ENCODE measurements around the gene BMPR1B. TPM values are rescaled to one million over a fixed set of nuclear protein-coding genes. Genes with fewer than 3 reads are reported as not detected.

Gene BMPR1B
- total and polyA plus RNA-seq, 2 donors (not counting 1 experiment from before 2014, with no cell fraction given): not detected

DNA sequence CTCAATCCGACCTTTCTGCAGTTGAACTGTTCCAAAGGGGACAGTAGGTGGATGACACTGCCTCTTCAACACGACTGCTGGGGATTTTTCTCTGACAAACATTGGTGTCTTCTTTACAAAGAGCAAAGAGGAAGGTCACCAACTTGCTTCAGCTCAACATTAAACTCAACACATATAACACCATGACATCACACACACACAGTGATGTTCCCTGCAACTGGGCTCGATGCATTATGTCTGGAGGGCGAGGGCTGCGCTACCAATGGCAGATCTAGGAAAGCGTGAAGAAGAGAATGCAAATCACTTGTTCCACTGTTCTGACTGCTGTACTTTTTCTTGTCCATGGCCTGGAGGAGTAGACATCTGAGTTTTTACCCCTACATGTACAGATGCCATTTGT lies 405.1 kb downstream of the BMPR1B start:
- Histone ChIP-seq H3K9ac (ENCODE audit: low read length) (no peak overlapping the region), H3K27ac (ENCODE audit: low read length in 2 of 2) (no peak overlapping the region), H3K4me2 (replicated peaks; ENCODE audit: low read depth, low read length, poor library complexity, severe bottlenecking) (no peak overlapping the region), H2AFZ (ENCODE audit: insufficient read depth, low read depth, low read length, poor library complexity, severe bottlenecking) (no peak overlapping the region), H3K79me2 (ENCODE audit: control insufficient read depth, insufficient read depth, low read length) (no peaks in the 10 kb centered on the region), H3K4me1 (ENCODE audit: control insufficient read depth in 2 of 2, insufficient read depth in 2 of 2, low read length in 2 of 2) (no peaks in the 10 kb centered on the region), H3K27me3 (replicated peaks in 1 of 4; ENCODE audit: control extremely low read depth in 1 of 4, control insufficient read depth in 3 of 4, insufficient read depth in 4 of 4, low read length in 3 of 4) (no peaks in the 10 kb centered on the region), H3K4me3 (ENCODE audit: control extremely low read depth in 1 of 5, extremely low read depth in 1 of 5, insufficient read depth in 1 of 5, low read depth in 2 of 5, low read length in 4 of 5) (no peak overlapping the region), H3K9me3 (ENCODE audit: control extremely low read depth in 1 of 3, control insufficient read depth in 2 of 3, insufficient read depth in 1 of 3, low read length in 2 of 3) (no peaks in the 10 kb centered on the region), H3K36me3 (replicated peaks in 1 of 2; ENCODE audit: control extremely low read depth in 1 of 2, control insufficient read depth in 1 of 2, extremely low read depth in 1 of 2, insufficient read depth in 2 of 2, low read length in 1 of 2) (no peaks in the 10 kb centered on the region), H4K20me1 (ENCODE audit: control insufficient read depth, insufficient read depth, low read length, poor library complexity, severe bottlenecking) (no peaks in the 10 kb centered on the region)
- H3K9me3 Mint-ChIP-seq (ENCODE audit: insufficient read depth): no peaks in the 10 kb centered on the region
- H3K4me1 Mint-ChIP-seq: peaks cover 1% of the 10 kb centered on the region
- H3K4me3 Mint-ChIP-seq: no peak overlapping the region
- H3K27ac Mint-ChIP-seq: no peak overlapping the region
- peaks cover 3% of the 10 kb centered on the region for H3K27me3 Mint-ChIP-seq
- DNase-seq (no peak), ATAC-seq (ENCODE audit: low read depth) (no peak)
- 89% methylated on average over 6 of the region's 6 CpGs for WGBS (ENCODE audit: insufficient coverage)
- intact Hi-C loops (cut with micrococcal nuclease): no loop called here
- CTCF ChIA-PET: interaction anchor here (1.3 kb wide), 1 partner anchor 21 kb away, joined by 3 read pairs; no protein-coding TSS in a partner anchor
- POLR2A ChIA-PET: no interaction called here
- TF ChIP-seq, protein P1, sequence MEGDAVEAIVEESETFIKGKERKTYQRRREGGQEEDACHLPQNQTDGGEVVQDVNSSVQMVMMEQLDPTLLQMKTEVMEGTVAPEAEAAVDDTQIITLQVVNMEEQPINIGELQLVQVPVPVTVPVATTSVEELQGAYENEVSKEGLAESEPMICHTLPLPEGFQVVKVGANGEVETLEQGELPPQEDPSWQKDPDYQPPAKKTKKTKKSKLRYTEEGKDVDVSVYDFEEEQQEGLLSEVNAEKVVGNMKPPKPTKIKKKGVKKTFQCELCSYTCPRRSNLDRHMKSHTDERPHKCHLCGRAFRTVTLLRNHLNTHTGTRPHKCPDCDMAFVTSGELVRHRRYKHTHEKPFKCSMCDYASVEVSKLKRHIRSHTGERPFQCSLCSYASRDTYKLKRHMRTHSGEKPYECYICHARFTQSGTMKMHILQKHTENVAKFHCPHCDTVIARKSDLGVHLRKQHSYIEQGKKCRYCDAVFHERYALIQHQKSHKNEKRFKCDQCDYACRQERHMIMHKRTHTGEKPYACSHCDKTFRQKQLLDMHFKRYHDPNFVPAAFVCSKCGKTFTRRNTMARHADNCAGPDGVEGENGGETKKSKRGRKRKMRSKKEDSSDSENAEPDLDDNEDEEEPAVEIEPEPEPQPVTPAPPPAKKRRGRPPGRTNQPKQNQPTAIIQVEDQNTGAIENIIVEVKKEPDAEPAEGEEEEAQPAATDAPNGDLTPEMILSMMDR (IDR thresholded peaks at IDR 0.05): no peak
- no peak for TF ChIP-seq EZH2 (IDR thresholded peaks at IDR 0.05; ENCODE audit: borderline replicate concordance, insufficient read depth, low read depth, low read length, poor library complexity, severe bottlenecking)

DNA sequence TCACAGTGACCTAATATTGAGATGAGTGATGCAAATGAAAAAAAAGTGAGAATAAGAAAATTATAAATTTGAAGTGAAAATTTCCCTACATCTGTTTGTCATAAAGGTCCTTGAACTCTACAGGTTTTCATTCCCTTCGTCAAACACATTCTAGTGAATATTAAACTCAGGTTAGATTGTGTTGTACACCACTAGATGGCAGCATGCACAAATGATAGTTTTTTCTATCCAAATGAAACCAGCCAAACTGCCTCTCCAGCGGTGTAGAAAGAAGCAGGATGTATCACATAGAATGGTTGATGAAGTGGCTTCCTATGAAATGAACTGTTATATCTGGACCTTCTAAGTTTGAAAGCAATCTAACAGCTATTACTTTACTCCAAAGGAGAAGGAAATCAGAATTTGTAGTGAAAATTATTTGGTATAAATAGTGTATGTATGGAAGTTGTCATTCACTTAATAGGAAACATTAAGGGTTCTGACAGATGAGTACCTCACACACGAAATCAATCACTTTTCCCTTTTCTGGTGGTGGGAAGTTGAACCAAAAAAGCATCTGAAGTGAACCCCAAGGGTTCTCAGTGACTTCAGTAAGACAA lies 408.3 kb downstream of the BMPR1B start:
- no peaks in the 10 kb centered on the region for H3K27me3 Mint-ChIP-seq
- no peak overlapping the region for H3K27ac Mint-ChIP-seq
- POLR2A ChIA-PET: no interaction called here

More for the DNA sequence above, 408.3 kb downstream of the BMPR1B start:
- TF ChIP-seq, protein P1 (IDR thresholded peaks at IDR 0.05): peak; percentile 83
- no peak for TF ChIP-seq EZH2 (IDR thresholded peaks at IDR 0.05; ENCODE audit: borderline replicate concordance, insufficient read depth, low read depth, low read length, poor library complexity, severe bottlenecking)
- Histone ChIP-seq H4K20me1 (ENCODE audit: control insufficient read depth, insufficient read depth, low read length, poor library complexity, severe bottlenecking) (no peaks in the 10 kb centered on the region), H3K79me2 (ENCODE audit: control insufficient read depth, insufficient read depth, low read length) (no peaks in the 10 kb centered on the region), H3K4me1 (ENCODE audit: control insufficient read depth in 2 of 2, insufficient read depth in 2 of 2, low read length in 2 of 2) (no peaks in the 10 kb centered on the region), H3K36me3 (replicated peaks in 1 of 2; ENCODE audit: control extremely low read depth in 1 of 2, control insufficient read depth in 1 of 2, extremely low read depth in 1 of 2, insufficient read depth in 2 of 2, low read length in 1 of 2) (no peaks in the 10 kb centered on the region), H3K27ac (ENCODE audit: low read length in 2 of 2) (no peak overlapping the region), H3K4me2 (replicated peaks; ENCODE audit: low read depth, low read length, poor library complexity, severe bottlenecking) (no peak overlapping the region), H3K9me3 (ENCODE audit: control extremely low read depth in 1 of 3, control insufficient read depth in 2 of 3, insufficient read depth in 1 of 3, low read length in 2 of 3) (no peaks in the 10 kb centered on the region), H3K4me3 (ENCODE audit: control extremely low read depth in 1 of 5, extremely low read depth in 1 of 5, insufficient read depth in 1 of 5, low read depth in 2 of 5, low read length in 4 of 5) (no peak overlapping the region), H3K27me3 (replicated peaks in 1 of 4; ENCODE audit: control extremely low read depth in 1 of 4, control insufficient read depth in 3 of 4, insufficient read depth in 4 of 4, low read length in 3 of 4) (no peaks in the 10 kb centered on the region), H3K9ac (ENCODE audit: low read length) (no peak overlapping the region), H2AFZ (ENCODE audit: insufficient read depth, low read depth, low read length, poor library complexity, severe bottlenecking) (no peak overlapping the region)
- CTCF ChIA-PET: interaction anchor here (0.8 to 2.0 kb wide), 2 partner anchors 20 to 51 kb away, joined by 3 to 6 read pairs; no protein-coding TSS in a partner anchor
- Mint-ChIP-seq H3K4me1 (peaks cover 1% of the 10 kb centered on the region), H3K9me3 (ENCODE audit: insufficient read depth) (no peaks in the 10 kb centered on the region), H3K4me3 (no peak overlapping the region)
- ATAC-seq (ENCODE audit: low read depth) (no peak), DNase-seq (peak; percentile 54)
- no CpG with 5 or more reads among the region's 3 CpGs for WGBS (ENCODE audit: insufficient coverage)
- intact Hi-C loops (cut with micrococcal nuclease): no loop called here
